Breast epithelium (tissue), 3 donors: ENCODE data around the gene OSBPL5.

Source experiments
- CTCF ChIP-seq, 3 donors: fragments of 450-650 bp; IDR thresholded peaks; one replicate each; pipeline ENCODE4 v1.5.1; 2016 to 2017; ENCODE audit warnings: antibody characterized with exemption in 3 of 3, mild to moderate bottlenecking in 3 of 3, moderate library complexity in 3 of 3
- POLR2A ChIP-seq: fragments of 450-650 bp; IDR thresholded peaks from one replicate; pipeline ENCODE4 v1.6.1; 2016; ENCODE audit warnings: antibody characterized with exemption, mild to moderate bottlenecking, moderate library complexity

GRCh38 chr11:3080733-3081385, 84.3 kb downstream of the OSBPL5 start:
- TF ChIP-seq CTCF (IDR thresholded peaks at IDR 0.05), result no peak
- no peak for TF ChIP-seq POLR2A
